Trophoblast cell (in vitro differentiated cells and primary cell): ENCODE results near the gene LONRF2.
A peak's percentile ranks its signal among the peaks of the same experiment; 100 is the strongest.

Experiments used
- DNase-seq, 2 donors: peaks; one replicate each; pipeline ENCODE4 v3.0.0-alpha.2; 2016
- H2AFZ ChIP-seq: 2 replicates; pipeline ENCODE4 v1.6.1; 2013; ENCODE audit warnings: low read length, moderate library complexity, mild to moderate bottlenecking; ENCODE audit not compliant: insufficient read depth, poor library complexity
- H2AK5ac ChIP-seq: 2 replicates; pipeline ENCODE4 v1.6.1; 2013; ENCODE audit warnings: mild to moderate bottlenecking, low read length
- H2BK120ac ChIP-seq: 2 replicates; pipeline ENCODE4 v1.6.1; 2013; ENCODE audit warnings: low read length, mild to moderate bottlenecking, moderate library complexity; ENCODE audit not compliant: insufficient read depth, poor library complexity
- H2BK12ac ChIP-seq: 2 replicates; pipeline ENCODE4 v1.6.1; 2013; ENCODE audit warnings: mild to moderate bottlenecking, low read length, moderate library complexity
- H2BK5ac ChIP-seq: 2 replicates; pipeline ENCODE4 v1.6.1; 2013; ENCODE audit warnings: low read length, low read depth, moderate library complexity, mild to moderate bottlenecking; ENCODE audit not compliant: poor library complexity
- H3K14ac ChIP-seq: 2 replicates; pipeline ENCODE4 v1.6.1; 2013; ENCODE audit warnings: mild to moderate bottlenecking, low read length
- H3K18ac ChIP-seq: 2 replicates; pipeline ENCODE4 v1.6.1; 2013; ENCODE audit warnings: mild to moderate bottlenecking, low read length
- H3K23ac ChIP-seq: 2 replicates; pipeline ENCODE4 v1.6.1; 2013; ENCODE audit warnings: low read length
- H3K27ac ChIP-seq: 2 replicates; pipeline ENCODE4 v1.5.1; 2013; ENCODE audit warnings: low read depth, mild to moderate bottlenecking, inconsistent platforms, low read length, moderate library complexity
- H3K27me3 ChIP-seq: 2 replicates; pipeline ENCODE4 v1.6.1; 2013; ENCODE audit warnings: inconsistent platforms, mild to moderate bottlenecking, low read length, moderate library complexity; ENCODE audit not compliant: insufficient read depth
- H3K36me3 ChIP-seq, 2 experiments: 1 replicate in 1 of 2; 2 replicates in 1 of 2; pipeline ENCODE4 v1.6.1; 2013; ENCODE audit warnings: low read length in 2 of 2, mild to moderate bottlenecking in 2 of 2, moderate library complexity in 1 of 2; ENCODE audit not compliant: insufficient read depth in 2 of 2, control insufficient read depth in 1 of 2
- H3K4ac ChIP-seq: 2 replicates; pipeline ENCODE4 v1.6.1; 2013; ENCODE audit warnings: low read depth, mild to moderate bottlenecking, low read length, moderate library complexity
- H3K4me1 ChIP-seq, 2 experiments: 1 replicate in 1 of 2; 2 replicates in 1 of 2; pipeline ENCODE4 v1.6.1; 2013; ENCODE audit warnings: low read length in 2 of 2, mild to moderate bottlenecking in 2 of 2, moderate library complexity in 1 of 2; ENCODE audit not compliant: insufficient read depth in 2 of 2, control insufficient read depth in 1 of 2
- H3K4me2 ChIP-seq: 2 replicates; pipeline ENCODE4 v1.6.1; 2013; ENCODE audit warnings: inconsistent platforms, mild to moderate bottlenecking, low read length, moderate library complexity
- H3K4me3 ChIP-seq: 2 replicates; pipeline ENCODE4 v1.5.1; 2013; ENCODE audit warnings: mild to moderate bottlenecking, low read depth, low read length, inconsistent platforms
- H3K79me1 ChIP-seq: one replicate; pipeline ENCODE4 v1.6.1; 2013; ENCODE audit warnings: low read length
- H3K79me2 ChIP-seq: 2 replicates; pipeline ENCODE4 v1.6.1; 2013; ENCODE audit warnings: low read length, mild to moderate bottlenecking; ENCODE audit not compliant: control insufficient read depth, insufficient read depth, poor library complexity
- H3K9ac ChIP-seq: 2 replicates; pipeline ENCODE4 v1.6.1; 2013; ENCODE audit warnings: mild to moderate bottlenecking, low read length
- H3K9me3 ChIP-seq: 2 replicates; pipeline ENCODE4 v1.6.1; 2013; ENCODE audit warnings: low read depth, mild to moderate bottlenecking, control low read depth, inconsistent platforms, low read length; ENCODE audit not compliant: insufficient read depth
- H4K12ac ChIP-seq: 2 replicates; pipeline ENCODE4 v1.6.1; 2013; ENCODE audit warnings: low read depth, mild to moderate bottlenecking, low read length, moderate library complexity
- H4K8ac ChIP-seq: 2 replicates; pipeline ENCODE4 v1.6.1; 2013; ENCODE audit warnings: low read depth, mild to moderate bottlenecking, low read length, moderate library complexity
- H4K91ac ChIP-seq: one replicate; pipeline ENCODE4 v1.6.1; 2013; ENCODE audit warnings: low read depth, mild to moderate bottlenecking, low read length, moderate library complexity
- WGBS: extraction: QIAGEN DNeasy Blood & Tissue Kit; methylation state at CpG from one replicate; pipeline ENCODE4 v1.1.7; 2013; ENCODE audit warnings: missing lambda C conversion rate; ENCODE audit not compliant: insufficient read length, insufficient coverage; ENCODE audit errors: extremely low coverage; 5-methylcytosine and 5-hydroxymethylcytosine counted together

Gene LONRF2

DNA sequence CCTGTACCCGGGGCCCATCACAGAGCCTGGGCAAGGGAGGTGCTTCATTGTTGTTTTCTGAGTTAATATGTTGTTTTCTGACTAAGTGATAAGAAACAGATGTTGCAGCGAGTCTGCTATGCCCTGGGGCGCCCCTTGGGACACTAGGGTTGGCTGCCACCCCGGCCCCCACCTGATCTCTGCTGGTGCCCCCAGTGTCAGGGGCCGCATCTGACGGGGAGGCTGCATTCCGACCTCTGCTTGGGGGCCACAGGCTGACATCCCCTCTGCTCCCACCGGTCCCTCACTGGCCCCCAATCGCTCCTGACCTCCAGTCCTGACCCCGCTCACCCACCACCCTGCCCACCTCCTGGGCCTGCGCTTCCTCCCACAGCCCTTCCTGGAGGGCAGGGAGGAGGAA, 65.9 kb downstream of the LONRF2 start:
- no peaks in the 10 kb centered on the region for H3K4me1 ChIP-seq
- H3K27ac ChIP-seq: no peak overlapping the region
- no peak overlapping the region for H3K14ac ChIP-seq
- no peak overlapping the region for H4K12ac ChIP-seq
- no peaks in the 10 kb centered on the region for H3K79me1 ChIP-seq
- H2BK12ac ChIP-seq: no peak overlapping the region
- WGBS: no CpG with 5 or more reads among the region's 11 CpGs
- no peak overlapping the region for H3K4me2 ChIP-seq
- no peak overlapping the region for H2AFZ ChIP-seq
- no peaks in the 10 kb centered on the region for H3K27me3 ChIP-seq
- no peak overlapping the region for H4K91ac ChIP-seq
- no peak overlapping the region for H3K23ac ChIP-seq
- no peak overlapping the region for H2BK5ac ChIP-seq
- H3K9ac ChIP-seq: no peak overlapping the region
- no peak for DNase-seq
- no peak overlapping the region for H3K4me3 ChIP-seq
- no peak overlapping the region for H4K8ac ChIP-seq
- no peaks in the 10 kb centered on the region for H3K79me2 ChIP-seq
- H3K18ac ChIP-seq: no peak overlapping the region
- no peak overlapping the region for H2AK5ac ChIP-seq
- no peak overlapping the region for H2BK120ac ChIP-seq
- no peaks in the 10 kb centered on the region for H3K36me3 ChIP-seq
- no peaks in the 10 kb centered on the region for H3K9me3 ChIP-seq
- H3K4ac ChIP-seq: no peak overlapping the region

DNA sequence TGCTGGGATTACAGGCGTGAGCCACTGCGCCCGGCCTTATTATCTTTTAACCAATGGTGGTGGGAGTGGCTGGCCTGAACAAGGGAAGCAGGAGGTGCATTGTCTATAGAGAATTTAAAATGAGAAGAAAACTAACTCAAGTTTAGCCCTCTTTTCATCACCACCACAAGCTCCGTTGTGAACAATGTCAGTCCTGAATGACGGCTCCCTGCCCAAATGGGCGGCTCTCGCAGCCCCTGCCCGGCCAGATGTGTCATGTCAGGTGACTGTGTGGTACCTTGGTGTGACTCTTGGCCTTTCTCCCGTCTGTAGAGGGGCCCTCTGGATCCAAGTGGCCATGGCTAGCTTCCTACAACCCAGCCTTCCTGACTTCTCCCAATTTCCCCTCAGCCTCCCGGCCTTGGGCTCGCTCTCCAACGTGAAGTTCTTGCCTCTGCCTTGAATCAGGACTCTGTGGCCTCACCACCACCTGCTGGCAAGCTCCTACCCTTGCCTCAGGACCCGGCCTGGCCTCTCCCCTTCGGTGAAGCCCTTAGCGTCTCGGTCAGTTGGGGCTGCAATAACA, 67.6 kb downstream of the LONRF2 start:
- Histone ChIP-seq H2AK5ac (no peak overlapping the region), H3K79me2 (no peaks in the 10 kb centered on the region), H4K8ac (no peak overlapping the region), H3K36me3 (no peaks in the 10 kb centered on the region), H3K27me3 (no peaks in the 10 kb centered on the region), H3K9me3 (peaks cover 1% of the 10 kb centered on the region), H3K4me1 (peaks cover 2% of the 10 kb centered on the region in 2 experiments), H3K14ac (no peak overlapping the region), H2AFZ (no peak overlapping the region), H2BK12ac (no peak overlapping the region), H3K9ac (peak overlapping the region; percentile 17), H2BK5ac (no peak overlapping the region), H4K91ac (no peak overlapping the region), H3K23ac (no peak overlapping the region), H3K79me1 (no peaks in the 10 kb centered on the region), H3K18ac (no peak overlapping the region), H2BK120ac (no peak overlapping the region), H3K4me3 (no peak overlapping the region), H3K27ac (no peak overlapping the region), H3K4me2 (no peak overlapping the region), H4K12ac (no peak overlapping the region), H3K4ac (no peak overlapping the region)
- DNase-seq: no peak
- no CpG with 5 or more reads among the region's 16 CpGs for WGBS

DNA sequence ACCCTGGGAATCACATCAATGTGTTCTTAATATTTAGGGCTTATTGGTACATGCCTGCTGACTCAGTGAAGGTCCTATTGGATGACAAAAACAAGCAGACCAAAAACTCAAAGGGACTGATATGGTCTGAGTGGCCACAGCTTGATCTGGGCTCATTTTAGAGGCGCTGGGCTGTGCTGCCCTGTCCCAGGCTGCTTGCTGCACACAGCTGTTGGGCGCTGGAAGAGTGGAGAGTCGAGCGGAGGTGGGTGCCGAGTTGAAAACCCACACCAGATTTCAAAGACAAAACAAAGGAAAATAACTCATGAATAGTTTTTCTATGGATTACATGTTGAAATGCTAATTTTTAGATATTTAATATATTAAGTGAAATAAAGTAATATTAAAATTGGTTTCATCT, 68.5 kb downstream of the LONRF2 start:
- Histone ChIP-seq H4K12ac (no peak overlapping the region), H3K9ac (no peak overlapping the region), H3K79me1 (peaks cover 3% of the 10 kb centered on the region), H2BK120ac (no peak overlapping the region), H3K27me3 (no peaks in the 10 kb centered on the region), H3K18ac (no peak overlapping the region), H3K79me2 (no peaks in the 10 kb centered on the region), H4K91ac (no peak overlapping the region), H3K27ac (no peak overlapping the region), H3K36me3 (no peaks in the 10 kb centered on the region), H2AFZ (no peak overlapping the region), H3K4me1 (peaks cover 4 to 9% of the 10 kb centered on the region in 2 experiments), H4K8ac (no peak overlapping the region), H3K9me3 (peaks cover 1% of the 10 kb centered on the region), H2AK5ac (no peak overlapping the region), H3K14ac (no peak overlapping the region), H2BK5ac (no peak overlapping the region), H3K4ac (no peak overlapping the region), H3K4me2 (no peak overlapping the region), H2BK12ac (no peak overlapping the region), H3K4me3 (no peak overlapping the region), H3K23ac (no peak overlapping the region)
- no peak for DNase-seq
- no CpG with 5 or more reads among the region's 5 CpGs for WGBS

DNA sequence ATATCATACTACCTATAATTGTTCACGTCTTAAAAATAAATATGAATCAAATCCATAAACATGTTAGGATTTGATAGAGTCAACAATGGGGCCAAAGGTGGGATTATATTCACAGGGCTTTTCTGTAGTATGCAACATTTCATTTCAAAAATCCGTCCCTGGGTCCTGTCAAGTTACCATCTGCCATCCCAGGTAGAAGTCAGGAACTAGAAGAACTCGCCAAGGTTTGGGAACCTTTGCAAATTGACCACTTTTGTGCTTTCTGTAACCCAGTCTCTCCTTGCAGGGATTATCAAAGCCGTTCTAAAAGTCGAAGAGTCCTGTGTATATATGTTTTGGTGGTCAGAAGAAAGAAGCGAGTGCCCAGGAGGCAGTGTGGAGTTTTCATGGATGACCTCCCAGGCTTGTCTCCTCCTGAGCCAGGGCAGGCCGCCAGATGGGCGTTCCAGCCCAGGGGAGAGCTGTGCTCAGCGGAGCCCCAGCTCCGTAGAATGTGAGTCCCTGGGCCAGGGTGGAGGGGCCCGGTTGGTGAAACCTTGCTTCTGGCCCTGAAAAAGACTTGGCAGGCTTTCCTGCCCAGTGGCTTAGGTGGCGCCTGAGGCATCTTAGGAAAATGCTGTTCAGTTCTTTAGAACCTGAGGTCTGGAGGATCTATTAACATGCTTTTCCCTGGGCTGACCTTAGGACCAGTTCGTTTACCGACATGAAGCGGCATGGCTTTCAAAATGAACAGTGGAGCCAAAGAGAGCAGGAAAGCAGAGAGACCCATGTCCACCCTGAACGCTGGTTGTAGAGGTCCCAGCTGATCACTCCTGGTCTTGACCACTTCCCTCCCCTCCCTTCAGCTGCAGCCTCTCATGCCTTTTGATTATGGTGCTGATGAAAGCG, 69.2 kb downstream of the LONRF2 start:
- H2BK120ac ChIP-seq: no peak overlapping the region
- H3K27me3 ChIP-seq: no peaks in the 10 kb centered on the region
- H3K18ac ChIP-seq: no peak overlapping the region
- H3K9me3 ChIP-seq: peaks cover 1% of the 10 kb centered on the region
- H4K91ac ChIP-seq: no peak overlapping the region
- no peak overlapping the region for H2AK5ac ChIP-seq
- H3K23ac ChIP-seq: no peak overlapping the region
- no peak overlapping the region for H3K4ac ChIP-seq
- no peak overlapping the region for H3K4me3 ChIP-seq
- H3K36me3 ChIP-seq: no peaks in the 10 kb centered on the region
- no peak overlapping the region for H2BK5ac ChIP-seq
- H2BK12ac ChIP-seq: no peak overlapping the region
- H3K9ac ChIP-seq: no peak overlapping the region
- peaks cover 4 to 9% of the 10 kb centered on the region in 2 experiments for H3K4me1 ChIP-seq
- H4K12ac ChIP-seq: no peak overlapping the region
- H3K27ac ChIP-seq: no peak overlapping the region
- no peaks in the 10 kb centered on the region for H3K79me2 ChIP-seq
- H3K79me1 ChIP-seq: peaks cover 3% of the 10 kb centered on the region
- no peak overlapping the region for H3K14ac ChIP-seq
- H4K8ac ChIP-seq: no peak overlapping the region
- no peak for DNase-seq
- H3K4me2 ChIP-seq: no peak overlapping the region
- no peak overlapping the region for H2AFZ ChIP-seq
- 100% methylated on average over 1 of the region's 17 CpGs for WGBS
